HL-60/S4 treated with retinoic acid at 250 ng/mL for 4 days and 3 days (cell line): ENCODE measurements around the gene NCBP3.
"Not testable (repeated sequence)": the region's sequence is repeated elsewhere in the genome, so short reads cannot be mapped to it uniquely, and the experiment has no call there.

Experiments
- in situ Hi-C: fragments of 300-500 bp; cut with MboI; formaldehyde crosslinking; loops from 2 replicates; pipeline ENCODE4 v1.7.0; 2022; ENCODE audit warnings: low sequenced_read_pairs

The NCBP3 gene

DNA sequence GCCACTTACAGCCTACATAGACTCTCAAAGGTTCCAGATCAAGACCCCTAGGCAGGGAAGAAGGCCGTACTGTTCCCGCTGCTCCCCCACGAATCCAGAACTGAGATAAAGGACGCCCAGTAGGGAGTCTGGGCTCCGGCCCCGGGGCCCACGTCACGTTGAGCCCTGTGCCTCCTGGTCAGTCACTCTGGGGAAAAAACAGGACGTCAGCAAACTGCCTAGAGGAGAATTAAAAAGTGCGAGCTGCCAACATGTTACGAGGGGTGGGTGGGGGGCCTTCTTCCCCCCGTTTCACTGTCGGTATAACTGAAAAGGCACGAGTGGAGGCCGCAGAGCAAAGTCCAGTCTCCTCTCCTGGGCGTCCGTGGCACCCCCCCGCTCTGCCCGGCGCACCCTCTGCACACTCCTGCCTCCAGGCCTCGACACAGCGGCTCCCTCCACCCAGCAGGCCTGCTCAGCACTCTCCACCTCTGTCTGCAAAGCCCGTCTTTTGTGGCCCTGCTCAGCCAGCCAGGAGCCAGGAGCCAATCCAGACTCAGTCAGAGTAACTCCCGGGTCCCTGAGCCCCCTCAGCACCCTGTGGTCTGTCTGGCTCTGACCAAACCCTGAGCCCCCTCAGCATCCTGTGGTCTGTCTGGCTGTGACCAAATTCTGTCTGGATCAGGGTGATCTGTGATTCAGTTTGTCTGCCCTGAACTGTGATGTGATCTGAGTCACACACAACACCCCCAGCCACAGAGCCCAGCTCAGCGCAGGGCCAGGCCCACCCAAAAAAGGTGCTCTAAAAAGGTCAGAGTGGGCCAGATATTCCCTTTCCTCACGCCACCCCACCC is 51.3 kb downstream of the NCBP3 start:
- in situ Hi-C loops = no loop called here

GRCh38 chr17:3794152-3794551 is 51.9 kb downstream of the NCBP3 start:
- in situ Hi-C loops = not testable (repeated sequence)

DNA sequence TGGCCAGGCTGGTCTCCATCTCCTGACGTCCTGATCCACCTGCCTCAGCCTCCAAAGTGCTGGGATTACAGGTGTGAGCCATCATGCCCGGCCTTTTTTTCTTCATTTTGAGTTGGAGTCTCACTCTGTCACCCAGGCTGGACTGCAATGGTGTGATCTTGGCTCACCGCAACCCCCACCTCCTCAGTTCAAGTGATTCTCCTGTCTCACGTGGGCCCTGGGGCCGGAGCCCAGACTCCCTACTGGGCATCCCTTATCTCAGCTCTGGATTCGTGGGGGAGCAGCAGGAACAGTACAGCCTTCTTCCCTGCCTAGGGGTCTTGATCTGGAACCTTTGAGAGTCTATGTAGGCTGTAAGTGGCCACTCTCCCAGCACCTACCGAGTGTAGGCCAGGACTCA is 52.8 kb downstream of the NCBP3 start:
- in situ Hi-C loops = not testable (repeated sequence)

- in situ Hi-C loops = no loop called here
Measured at GRCh38 chr17:3792481-3792880, 53.6 kb downstream of the NCBP3 start.

DNA sequence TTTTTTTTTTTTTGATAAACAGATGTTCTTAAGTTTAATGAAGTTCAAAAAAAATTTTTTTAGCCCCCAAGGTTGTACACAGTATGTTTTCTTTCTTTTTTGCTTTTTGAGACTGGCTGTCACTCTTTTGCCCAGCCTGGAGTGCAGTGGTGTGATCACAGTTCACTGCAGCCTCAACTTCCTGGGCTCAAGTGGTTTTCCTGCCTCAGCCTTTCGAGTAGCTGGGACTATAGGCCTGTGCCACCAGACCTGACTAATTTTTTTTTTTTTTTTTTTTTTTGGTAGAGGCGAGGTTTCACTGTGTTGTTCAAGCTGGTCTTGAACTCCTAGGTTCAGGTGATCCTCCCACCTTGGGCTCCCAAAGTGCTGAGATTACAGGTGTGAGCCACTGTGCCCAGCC is 57.8 kb downstream of the NCBP3 start:
- in situ Hi-C loops = no loop called here

GRCh38 chr17:3785323-3785722 is 60.7 kb downstream of the NCBP3 start:
- in situ Hi-C loops = not testable (repeated sequence)

DNA sequence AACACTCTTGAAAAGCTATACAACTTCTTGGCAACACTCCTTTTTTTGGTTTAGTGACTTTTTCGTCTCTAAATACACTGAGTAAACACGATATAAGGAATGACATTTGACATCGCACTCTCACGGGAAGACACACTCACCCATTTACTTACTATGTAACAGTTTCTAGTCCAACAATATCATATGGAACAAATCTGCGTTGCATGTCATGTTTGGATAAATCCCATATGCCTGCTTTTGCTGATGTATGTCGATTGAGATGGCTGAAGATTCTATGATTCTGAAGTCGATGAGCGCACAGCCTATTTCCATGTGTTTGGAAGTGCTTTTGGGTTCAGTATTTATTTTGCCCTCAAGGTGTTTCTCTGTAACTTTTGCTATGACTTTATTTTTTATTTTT is 63.3 kb downstream of the NCBP3 start:
- in situ Hi-C loops = no loop called here

- in situ Hi-C loops = no loop called here
Measured at GRCh38 chr17:3780986-3781385, 65.1 kb downstream of the NCBP3 start.

DNA sequence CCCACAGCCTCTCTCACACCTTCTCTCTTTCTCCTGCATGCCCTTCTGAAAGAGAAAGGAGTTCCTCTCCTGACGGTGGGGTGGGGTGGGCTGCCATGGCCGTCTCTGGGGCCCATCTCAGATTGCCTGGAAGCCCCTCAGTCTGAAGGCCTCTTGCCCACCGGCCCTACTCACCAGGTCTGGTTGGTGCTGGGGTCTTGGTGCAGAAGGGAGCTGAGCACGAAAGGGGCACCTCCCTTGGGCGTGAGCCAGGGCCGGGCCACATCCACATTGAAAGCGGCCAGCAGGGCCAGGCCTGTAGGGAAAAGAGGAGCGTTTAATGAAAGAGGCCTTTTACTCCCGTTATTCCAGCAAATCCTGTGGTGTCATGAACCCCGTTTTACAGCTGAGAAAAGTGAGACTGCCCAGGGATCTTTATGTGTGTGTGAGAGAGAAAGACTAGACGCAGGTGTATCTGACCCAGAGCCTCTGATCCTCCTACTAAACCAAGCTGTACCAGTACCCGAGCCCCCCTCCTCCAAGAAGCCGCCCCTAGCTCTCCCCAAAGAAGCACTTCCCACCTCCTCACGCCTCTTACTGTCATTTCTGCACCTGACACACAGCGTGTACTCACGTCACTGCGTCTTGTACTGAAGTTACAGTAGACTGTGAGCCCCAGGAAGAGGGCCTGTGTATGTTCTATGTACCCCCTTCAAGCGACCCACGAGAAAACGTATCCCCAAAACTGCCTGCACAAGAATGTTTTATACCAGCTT is 68.5 kb downstream of the NCBP3 start:
- in situ Hi-C loops = no loop called here

DNA sequence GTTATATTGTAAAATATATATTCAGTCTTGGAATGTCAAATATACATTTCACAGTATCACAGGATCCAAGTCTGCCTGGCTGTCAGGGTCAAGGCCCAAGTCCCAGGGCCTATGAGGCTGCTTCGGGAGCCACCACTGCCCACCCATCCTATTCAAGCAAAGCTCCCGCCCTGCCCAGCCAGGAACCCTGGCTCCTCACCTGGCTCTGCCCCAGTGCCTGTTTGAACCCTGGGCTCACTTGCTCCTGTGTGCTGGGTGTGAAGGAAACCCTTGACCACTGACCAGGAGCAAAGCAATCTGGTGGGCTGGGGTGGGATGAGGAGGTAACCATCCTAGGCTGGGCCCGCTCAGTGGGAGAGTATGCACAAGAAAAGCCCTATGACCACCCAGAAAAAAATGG is 72.1 kb downstream of the NCBP3 start:
- in situ Hi-C loops = no loop called here

DNA sequence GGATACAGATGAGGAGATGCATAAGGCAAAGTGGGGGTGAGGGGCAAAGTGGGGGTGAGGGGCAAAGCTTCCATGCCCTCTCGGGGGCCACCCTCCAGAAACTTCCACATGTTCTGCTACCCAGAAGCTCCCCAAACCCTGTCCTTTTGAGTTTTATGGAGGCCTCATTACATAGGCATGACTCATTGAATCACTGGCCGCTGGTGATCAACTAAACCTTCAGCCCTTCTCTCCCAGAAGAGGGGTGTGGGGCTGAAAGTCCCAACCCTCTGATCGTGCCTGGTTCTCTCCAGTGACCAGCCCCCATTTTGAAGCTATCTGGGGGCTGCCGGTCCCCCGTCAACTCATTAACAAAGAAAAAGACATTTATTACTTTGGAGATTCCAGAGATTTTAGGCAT is 72.5 kb downstream of the NCBP3 start:
- in situ Hi-C loops = no loop called here

- in situ Hi-C loops = no loop called here
Measured at GRCh38 chr17:3772764-3773163, 73.3 kb downstream of the NCBP3 start.

DNA sequence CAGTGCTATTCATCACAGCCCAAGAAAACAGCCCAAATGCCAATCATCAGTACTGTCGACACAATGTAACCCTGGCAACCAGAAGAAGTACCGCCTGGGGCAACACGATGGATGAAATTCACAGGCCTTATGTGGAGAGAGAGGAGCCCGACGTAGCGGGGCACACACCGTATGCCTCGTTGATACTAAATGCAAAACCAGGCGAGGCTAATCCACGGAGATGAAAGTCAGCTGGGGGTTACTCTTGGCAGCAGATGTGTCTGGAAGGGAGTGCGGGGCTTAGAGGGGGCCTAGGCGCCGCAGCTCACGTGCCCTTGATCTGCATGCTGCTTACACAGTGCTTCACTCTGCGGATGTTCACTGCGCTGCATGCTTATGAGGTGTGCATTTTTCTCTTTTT is 74.9 kb downstream of the NCBP3 start:
- in situ Hi-C loops = no loop called here

GRCh38 chr17:3770466-3770865 is 75.6 kb downstream of the NCBP3 start:
- in situ Hi-C loops = no loop called here

DNA sequence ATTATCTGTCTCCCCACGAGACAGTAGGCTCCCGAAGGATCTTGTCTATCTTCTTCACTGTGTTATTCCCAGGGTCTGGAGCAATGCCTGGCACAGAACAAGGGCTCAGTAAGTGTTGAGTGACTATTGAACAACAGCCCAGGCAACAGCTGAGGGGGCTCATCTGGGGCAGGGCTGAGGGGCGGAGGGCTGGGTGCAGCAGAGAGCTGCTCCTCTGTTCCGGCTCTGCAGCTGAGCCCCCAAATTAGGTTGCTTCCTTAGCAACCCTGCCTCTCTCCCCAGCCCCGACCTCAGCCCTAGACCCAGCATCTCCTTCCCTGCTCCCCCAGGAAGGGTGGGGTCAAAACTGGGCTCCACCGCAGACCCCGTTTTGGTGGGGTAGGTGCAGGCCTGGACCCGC is 77.3 kb downstream of the NCBP3 start:
- in situ Hi-C loops = no loop called here

DNA sequence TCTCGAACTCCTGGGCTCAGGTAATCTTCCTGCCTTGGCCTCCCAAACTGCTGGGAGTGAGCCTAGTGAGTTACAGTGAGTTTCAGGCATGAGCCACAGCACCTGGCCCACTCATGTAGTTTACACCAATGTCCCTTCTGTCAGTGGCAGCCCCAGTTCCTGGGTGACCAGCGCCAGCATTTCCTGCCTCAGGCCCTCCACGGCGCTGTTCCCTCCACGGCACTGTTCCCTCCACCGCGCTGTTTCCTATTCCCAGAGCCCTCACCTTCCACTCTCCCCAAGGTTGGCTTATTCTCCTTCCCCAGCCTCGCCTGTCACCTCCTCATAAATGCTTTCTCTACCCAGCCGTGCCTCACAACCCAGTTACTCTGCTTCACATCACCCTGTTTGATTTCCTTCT is 77.7 kb downstream of the NCBP3 start:
- in situ Hi-C loops = no loop called here

GRCh38 chr17:3766779-3767178 is 79.3 kb downstream of the NCBP3 start:
- in situ Hi-C loops = no loop called here

GRCh38 chr17:3765981-3766380 is 80.1 kb downstream of the NCBP3 start:
- in situ Hi-C loops = no loop called here

DNA sequence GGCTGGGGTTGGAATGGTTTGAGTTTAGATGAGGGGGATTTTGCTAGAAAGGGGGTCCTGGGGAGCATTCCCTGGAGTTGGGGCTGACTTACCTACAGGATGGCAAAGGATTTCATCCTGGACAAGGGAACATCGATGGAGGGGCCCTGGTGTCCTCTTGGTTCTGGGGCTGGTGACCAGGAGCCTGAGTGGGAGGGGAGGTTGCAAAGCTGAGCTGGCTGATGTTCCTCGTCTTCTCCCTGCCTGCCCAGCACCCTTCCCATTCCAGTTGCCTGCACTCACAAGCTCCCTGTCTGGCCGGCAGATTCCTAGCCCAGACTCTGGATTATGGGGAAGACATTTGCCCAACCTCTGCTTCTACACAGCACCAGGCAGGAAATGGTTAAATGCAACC is 82.3 kb downstream of the NCBP3 start:
- in situ Hi-C loops = no loop called here

DNA sequence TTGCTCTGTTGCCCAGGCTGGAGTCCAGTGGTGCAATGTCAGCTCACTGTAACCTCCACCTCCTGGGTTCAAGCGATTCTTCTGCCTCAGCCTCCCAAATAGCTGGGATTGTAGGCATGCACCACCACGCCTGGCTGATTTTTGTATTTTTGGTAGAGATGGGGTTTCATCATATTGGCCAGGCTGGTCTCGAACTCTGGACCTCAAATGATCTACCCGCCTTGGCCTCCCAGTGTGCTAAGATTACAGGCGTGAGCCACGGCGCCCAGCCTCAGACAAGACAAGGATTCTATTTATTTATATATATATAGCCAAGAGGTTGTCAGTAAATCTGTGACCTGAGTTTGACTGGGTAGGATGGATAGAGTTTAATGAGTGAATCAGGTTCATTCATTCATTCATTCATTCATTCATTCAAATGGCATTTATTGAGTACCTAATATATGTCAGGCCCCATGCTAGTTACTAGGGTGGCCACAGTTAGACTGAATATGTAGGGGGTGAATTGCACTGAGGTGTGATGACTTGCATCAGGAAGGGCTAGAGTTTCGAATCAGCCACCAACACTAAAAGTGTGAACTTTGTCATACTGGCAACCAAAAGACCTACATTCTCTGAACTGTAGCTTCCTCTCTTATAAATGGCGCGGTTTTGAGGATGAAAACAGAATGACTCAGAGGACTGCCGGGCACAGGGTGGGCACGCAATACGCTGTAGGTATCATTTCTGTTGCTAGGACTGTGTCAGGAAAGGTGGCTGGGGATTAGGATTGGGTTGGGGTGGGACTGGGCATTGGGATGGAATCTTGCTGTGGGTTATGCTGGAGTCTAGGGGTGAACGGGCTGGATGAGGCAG is 82.9 kb downstream of the NCBP3 start:
- in situ Hi-C loops = no loop called here

DNA sequence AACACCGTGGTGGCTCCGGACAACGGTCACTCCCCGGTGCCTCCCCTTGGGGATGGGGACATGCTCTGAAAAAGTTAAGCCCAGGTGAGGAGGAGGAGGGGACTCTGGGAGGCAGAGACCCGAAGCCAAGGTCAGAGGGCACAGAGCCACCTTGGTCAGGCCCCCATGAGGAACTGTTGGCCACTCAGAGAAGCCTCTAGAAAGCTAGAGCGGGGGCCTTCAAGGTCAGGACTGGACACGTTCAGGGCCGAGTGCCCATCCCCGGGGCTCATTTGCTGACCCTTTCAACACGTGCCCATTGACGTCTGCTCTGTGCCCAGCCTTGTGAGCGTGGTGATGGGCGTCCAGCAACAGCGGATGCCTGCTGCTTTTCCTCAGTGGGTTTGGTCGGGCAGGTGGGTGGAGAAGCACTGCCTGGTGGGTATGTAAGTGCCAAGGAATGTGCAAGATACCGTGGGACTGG is 84.1 kb downstream of the NCBP3 start:
- in situ Hi-C loops = no loop called here
